ENCODE measurements around the gene UQCRC1.

GRCh38 chr3:48567500-48567899 is 41.9 kb downstream of the UQCRC1 start:
- TF ChIP-seq CTCF (IDR thresholded peaks at IDR 0.05) (no peak), POLR2A (IDR thresholded peaks at IDR 0.05) (no peak), POLR2AphosphoS5 (IDR thresholded peaks at IDR 0.05) (no peak)

Data from upper lobe of left lung (tissue), 4 donors.